Measurements from ENCODE around the gene KLHDC1. TPM values are rescaled to one million over a fixed set of nuclear protein-coding genes. Genes with fewer than 3 reads are reported as not detected.
"Not testable (repeated sequence)": the region's sequence is repeated elsewhere in the genome, so short reads cannot be mapped to it uniquely, and the experiment has no call there.

Gene KLHDC1
- polyA plus RNA-seq, 1 donor (not counting 4 experiments of a cell fraction or from before 2014, with no cell fraction given), result 0.50 TPM

GRCh38 chr14:49720744-49721143 is 27.8 kb downstream of the KLHDC1 start:
- Histone ChIP-seq H3K9me3 (ENCODE audit: control insufficient read depth, low read depth, low read length) (no peaks in the 10 kb centered on the region), H3K27ac (ENCODE audit: control insufficient read depth, insufficient read depth, low read length) (no peak overlapping the region), H3K27me3 (ENCODE audit: control insufficient read depth, extremely low read depth, insufficient read depth, low read length) (no peaks in the 10 kb centered on the region), H3K4me2 (ENCODE audit: control insufficient read depth, extremely low read depth, insufficient read depth, low read depth, low read length) (no peak overlapping the region), H2AFZ (ENCODE audit: control insufficient read depth, low read length) (no peak overlapping the region), H3K9me1 (ENCODE audit: control insufficient read depth, extremely low read depth, insufficient read depth, low read length) (no peaks in the 10 kb centered on the region), H3K9ac (ENCODE audit: control insufficient read depth, extremely low read depth, insufficient read depth, low read length) (no peak overlapping the region), H3K79me2 (ENCODE audit: control insufficient read depth, insufficient read depth, low read length) (no peaks in the 10 kb centered on the region), H3K4me3 (ENCODE audit: control insufficient read depth in 2 of 3, extremely low read depth in 1 of 3, insufficient read depth in 2 of 3, low read depth in 1 of 3, low read length in 3 of 3) (no peak overlapping the region), H4K20me1 (ENCODE audit: control insufficient read depth, extremely low read depth, insufficient read depth, low read length) (no peaks in the 10 kb centered on the region), H3K36me3 (ENCODE audit: control insufficient read depth in 2 of 2, extremely low read depth in 1 of 2, insufficient read depth in 2 of 2, low read length in 2 of 2) (no peaks in the 10 kb centered on the region), H3K4me1 (ENCODE audit: control insufficient read depth, extremely low read depth, insufficient read depth, low read length) (no peaks in the 10 kb centered on the region)
- DNase-seq (ENCODE audit: low read depth, low spot score) (no peak), FAIRE-seq (no peak)
- dilution Hi-C loops (cut with MboI; ENCODE audit: extremely low pct_ligation_motif_present, low sequenced_read_pairs), result no loop called here
- TF ChIP-seq EZH2 (IDR thresholded peaks at IDR 0.05; ENCODE audit: low read length), result no peak
- no peak for TF ChIP-seq CTCF (optimal IDR thresholded peaks at IDR 0.05 in 1 of 3, IDR thresholded peaks at IDR 0.05 in 1 of 3, conservative IDR thresholded peaks at IDR 0.05 in 1 of 3; ENCODE audit: extremely low read depth in 1 of 3, insufficient read depth in 2 of 3, low read length in 3 of 3)

- dilution Hi-C loops (cut with MboI; ENCODE audit: extremely low pct_ligation_motif_present, low sequenced_read_pairs); H3K4me2 ChIP-seq (ENCODE audit: control insufficient read depth, extremely low read depth, insufficient read depth, low read depth, low read length); H3K27me3 ChIP-seq (ENCODE audit: control insufficient read depth, extremely low read depth, insufficient read depth, low read length); H3K36me3 ChIP-seq (ENCODE audit: control insufficient read depth in 2 of 2, extremely low read depth in 1 of 2, insufficient read depth in 2 of 2, low read length in 2 of 2); H3K4me1 ChIP-seq (ENCODE audit: control insufficient read depth, extremely low read depth, insufficient read depth, low read length); H3K4me3 ChIP-seq (ENCODE audit: control insufficient read depth in 2 of 3, extremely low read depth in 1 of 3, insufficient read depth in 2 of 3, low read depth in 1 of 3, low read length in 3 of 3); H3K27ac ChIP-seq (ENCODE audit: control insufficient read depth, insufficient read depth, low read length); H2AFZ ChIP-seq (ENCODE audit: control insufficient read depth, low read length); H3K9me3 ChIP-seq (ENCODE audit: control insufficient read depth, low read depth, low read length); DNase-seq (ENCODE audit: low read depth, low spot score); H3K79me2 ChIP-seq (ENCODE audit: control insufficient read depth, insufficient read depth, low read length); H3K9me1 ChIP-seq (ENCODE audit: control insufficient read depth, extremely low read depth, insufficient read depth, low read length); FAIRE-seq; H4K20me1 ChIP-seq (ENCODE audit: control insufficient read depth, extremely low read depth, insufficient read depth, low read length); H3K9ac ChIP-seq (ENCODE audit: control insufficient read depth, extremely low read depth, insufficient read depth, low read length): not testable (repeated sequence)
Observed at GRCh38 chr14:49721733-49722435, 29.0 kb downstream of the KLHDC1 start.

- TF ChIP-seq CTCF (optimal IDR thresholded peaks at IDR 0.05 in 1 of 3, IDR thresholded peaks at IDR 0.05 in 1 of 3, conservative IDR thresholded peaks at IDR 0.05 in 1 of 3; ENCODE audit: extremely low read depth in 1 of 3, insufficient read depth in 2 of 3, low read length in 3 of 3) (no peak), EZH2 (IDR thresholded peaks at IDR 0.05; ENCODE audit: low read length) (no peak)
- Histone ChIP-seq H3K4me1 (ENCODE audit: control insufficient read depth, extremely low read depth, insufficient read depth, low read length) (no peaks in the 10 kb centered on the region), H3K36me3 (ENCODE audit: control insufficient read depth in 2 of 2, extremely low read depth in 1 of 2, insufficient read depth in 2 of 2, low read length in 2 of 2) (no peaks in the 10 kb centered on the region), H3K9ac (ENCODE audit: control insufficient read depth, extremely low read depth, insufficient read depth, low read length) (no peak overlapping the region), H3K9me1 (ENCODE audit: control insufficient read depth, extremely low read depth, insufficient read depth, low read length) (no peaks in the 10 kb centered on the region), H3K9me3 (ENCODE audit: control insufficient read depth, low read depth, low read length) (no peaks in the 10 kb centered on the region), H3K4me3 (ENCODE audit: control insufficient read depth in 2 of 3, extremely low read depth in 1 of 3, insufficient read depth in 2 of 3, low read depth in 1 of 3, low read length in 3 of 3) (no peak overlapping the region), H3K27me3 (ENCODE audit: control insufficient read depth, extremely low read depth, insufficient read depth, low read length) (no peaks in the 10 kb centered on the region), H2AFZ (ENCODE audit: control insufficient read depth, low read length) (no peak overlapping the region), H3K79me2 (ENCODE audit: control insufficient read depth, insufficient read depth, low read length) (no peaks in the 10 kb centered on the region), H3K4me2 (ENCODE audit: control insufficient read depth, extremely low read depth, insufficient read depth, low read depth, low read length) (no peak overlapping the region), H4K20me1 (ENCODE audit: control insufficient read depth, extremely low read depth, insufficient read depth, low read length) (no peaks in the 10 kb centered on the region), H3K27ac (ENCODE audit: control insufficient read depth, insufficient read depth, low read length) (no peak overlapping the region)
- DNase-seq (ENCODE audit: low read depth, low spot score) (no peak), FAIRE-seq (no peak)
- dilution Hi-C loops (cut with MboI; ENCODE audit: extremely low pct_ligation_motif_present, low sequenced_read_pairs), result no loop called here
Observed at GRCh38 chr14:49727171-49727570, 34.3 kb downstream of the KLHDC1 start.

Measured in keratinocyte (primary cell).